ENCODE results near the gene DEFB123.
"Not testable (repeated sequence)": the region's sequence is repeated elsewhere in the genome, so short reads cannot be mapped to it uniquely, and the experiment has no call there.

DEFB123 gene

GRCh38 chr20:31440012-31440659 is at the start of gene DEFB123:
TSS of gene DEFB123 (plus strand) at chr20:31440632. CDS start at chr20:31440699, 67 bp downstream.
- Mint-ChIP-seq H3K27ac (no peak within 1 kb of the TSS), H3K4me3 (no peak within 1 kb of the TSS), H3K36me3 (no peaks in the 10 kb centered on the region), H3K4me1 (no peaks in the 10 kb centered on the region), H3K9me3 (no peaks in the 10 kb centered on the region)
- ATAC-seq (no peak), DNase-seq (ENCODE audit: low spot score in 2 of 2) (no peak)

GRCh38 chr20:31392836-31393235 is 47.6 kb upstream of the DEFB123 start:
- ATAC-seq (no peak), DNase-seq (ENCODE audit: low spot score in 2 of 2) (no peak)
- H3K4me3 Mint-ChIP-seq, result no peak overlapping the region
- H3K4me1 Mint-ChIP-seq, result no peaks in the 10 kb centered on the region
- H3K27ac Mint-ChIP-seq, result no peak overlapping the region
- H3K36me3 Mint-ChIP-seq, result no peaks in the 10 kb centered on the region
- no peaks in the 10 kb centered on the region for H3K9me3 Mint-ChIP-seq

GRCh38 chr20:31394900-31395299 is 45.5 kb upstream of the DEFB123 start:
- Mint-ChIP-seq H3K9me3 (no peaks in the 10 kb centered on the region), H3K27ac (no peak overlapping the region), H3K36me3 (no peaks in the 10 kb centered on the region), H3K4me1 (no peaks in the 10 kb centered on the region), H3K4me3 (no peak overlapping the region)
- no peak for ATAC-seq
- no peak for DNase-seq (ENCODE audit: low spot score in 2 of 2)

GRCh38 chr20:31403886-31404285 is 36.5 kb upstream of the DEFB123 start:
- DNase-seq (ENCODE audit: low spot score in 2 of 2) (no peak), ATAC-seq (no peak)
- H3K4me3 Mint-ChIP-seq, result no peak overlapping the region
- H3K27ac Mint-ChIP-seq, result no peak overlapping the region
- no peaks in the 10 kb centered on the region for H3K4me1 Mint-ChIP-seq
- peaks cover 2% of the 10 kb centered on the region for H3K9me3 Mint-ChIP-seq
- no peaks in the 10 kb centered on the region for H3K36me3 Mint-ChIP-seq

GRCh38 chr20:31406115-31406514 is 34.3 kb upstream of the DEFB123 start, which contains the start of gene DEFB121:
TSS of gene DEFB121 (minus strand) at chr20:31406215. CDS start at chr20:31406152, 63 bp downstream.
- H3K4me3 Mint-ChIP-seq, result no peak within 1 kb of the TSS
- H3K27ac Mint-ChIP-seq, result no peak within 1 kb of the TSS
- H3K4me1 Mint-ChIP-seq, result no peaks in the 10 kb centered on the region
- ATAC-seq, result no peak
- peaks cover 2% of the 10 kb centered on the region for H3K9me3 Mint-ChIP-seq
- H3K36me3 Mint-ChIP-seq, result no peaks in the 10 kb centered on the region
- DNase-seq (ENCODE audit: low spot score in 2 of 2), result no peak

GRCh38 chr20:31410011-31410410 is 30.4 kb upstream of the DEFB123 start:
- DNase-seq (ENCODE audit: low spot score in 2 of 2) (no peak), ATAC-seq (no peak)
- no peaks in the 10 kb centered on the region for H3K4me1 Mint-ChIP-seq
- no peaks in the 10 kb centered on the region for H3K36me3 Mint-ChIP-seq
- H3K27ac Mint-ChIP-seq, result no peak overlapping the region
- H3K4me3 Mint-ChIP-seq, result no peak overlapping the region
- peaks cover 2% of the 10 kb centered on the region for H3K9me3 Mint-ChIP-seq

GRCh38 chr20:31414381-31414780 is 26.1 kb upstream of the DEFB123 start:
- Mint-ChIP-seq H3K36me3 (no peaks in the 10 kb centered on the region), H3K9me3 (no peaks in the 10 kb centered on the region), H3K27ac (no peak overlapping the region), H3K4me1 (no peaks in the 10 kb centered on the region), H3K4me3 (no peak overlapping the region)
- DNase-seq (ENCODE audit: low spot score in 2 of 2) (no peak), ATAC-seq (no peak)

- Mint-ChIP-seq H3K36me3 (no peaks in the 10 kb centered on the region), H3K27ac (no peak overlapping the region), H3K9me3 (no peaks in the 10 kb centered on the region), H3K4me3 (no peak overlapping the region), H3K4me1 (no peaks in the 10 kb centered on the region)
- ATAC-seq (no peak), DNase-seq (ENCODE audit: low spot score in 2 of 2) (no peak)
Measured at GRCh38 chr20:31415653-31416052, 24.8 kb upstream of the DEFB123 start.

- DNase-seq (ENCODE audit: low spot score in 2 of 2) (no peak), ATAC-seq (no peak)
- Mint-ChIP-seq H3K36me3 (no peaks in the 10 kb centered on the region), H3K4me1 (no peaks in the 10 kb centered on the region), H3K9me3 (no peaks in the 10 kb centered on the region), H3K4me3 (no peak overlapping the region), H3K27ac (no peak overlapping the region)
Measured at GRCh38 chr20:31418307-31418706, 22.1 kb upstream of the DEFB123 start.

- H3K4me3 Mint-ChIP-seq, result no peak overlapping the region
- no peak overlapping the region for H3K27ac Mint-ChIP-seq
- ATAC-seq (no peak), DNase-seq (ENCODE audit: low spot score in 2 of 2) (no peak)
- H3K4me1 Mint-ChIP-seq, result no peaks in the 10 kb centered on the region
- H3K36me3 Mint-ChIP-seq, result no peaks in the 10 kb centered on the region
- peaks cover 3% of the 10 kb centered on the region for H3K9me3 Mint-ChIP-seq
Measured at GRCh38 chr20:31425797-31426196, 14.6 kb upstream of the DEFB123 start.

GRCh38 chr20:31426891-31427551 is 13.4 kb upstream of the DEFB123 start:
- not testable (repeated sequence) for H3K9me3 Mint-ChIP-seq; DNase-seq (ENCODE audit: low spot score in 2 of 2); H3K4me3 Mint-ChIP-seq; H3K36me3 Mint-ChIP-seq; H3K27ac Mint-ChIP-seq; H3K4me1 Mint-ChIP-seq; ATAC-seq

GRCh38 chr20:31427576-31427975 is 12.9 kb upstream of the DEFB123 start:
- ATAC-seq; H3K27ac Mint-ChIP-seq; H3K36me3 Mint-ChIP-seq; H3K4me3 Mint-ChIP-seq; H3K4me1 Mint-ChIP-seq; H3K9me3 Mint-ChIP-seq; DNase-seq (ENCODE audit: low spot score in 2 of 2): not testable (repeated sequence)

- no peak overlapping the region for H3K4me3 Mint-ChIP-seq
- H3K36me3 Mint-ChIP-seq, result no peaks in the 10 kb centered on the region
- no peak for DNase-seq (ENCODE audit: low spot score in 2 of 2)
- no peak for ATAC-seq
- H3K9me3 Mint-ChIP-seq, result peaks cover 3% of the 10 kb centered on the region
- no peaks in the 10 kb centered on the region for H3K4me1 Mint-ChIP-seq
- no peak overlapping the region for H3K27ac Mint-ChIP-seq
Measured at GRCh38 chr20:31430568-31431115, 9.8 kb upstream of the DEFB123 start.

- H3K36me3 Mint-ChIP-seq, result no peaks in the 10 kb centered on the region
- no peak overlapping the region for H3K4me3 Mint-ChIP-seq
- H3K9me3 Mint-ChIP-seq, result no peaks in the 10 kb centered on the region
- ATAC-seq, result no peak
- DNase-seq (ENCODE audit: low spot score in 2 of 2), result no peak
- H3K4me1 Mint-ChIP-seq, result no peaks in the 10 kb centered on the region
- H3K27ac Mint-ChIP-seq, result no peak overlapping the region
Measured at GRCh38 chr20:31446084-31446819, 5.8 kb downstream of the DEFB123 start.

- Mint-ChIP-seq H3K27ac (no peak overlapping the region), H3K9me3 (no peaks in the 10 kb centered on the region), H3K36me3 (no peaks in the 10 kb centered on the region), H3K4me3 (no peak overlapping the region), H3K4me1 (no peaks in the 10 kb centered on the region)
- no peak for DNase-seq (ENCODE audit: low spot score in 2 of 2)
- ATAC-seq, result no peak
Measured at GRCh38 chr20:31449511-31450414, 9.3 kb downstream of the DEFB123 start.

Measured in stimulated activated effector memory CD8-positive, alpha-beta T cell treated with anti-CD3 and anti-CD28 coated beads, Interleukin-12 subunit alpha, Interleukin-12 subunit beta, amount 100 ng/mL, for 72 hours (primary cell).